Fibroblast of lung (primary cell): ENCODE data around the gene PDE1A. TPM values are rescaled to one million over a fixed set of nuclear protein-coding genes. Genes with fewer than 3 reads are reported as not detected.

Source experiments
- DNase-seq, 2 donors: peaks; one replicate each; pipeline versions ENCODE4 v3.0.0 to v3.0.0-alpha.2; 2010; ENCODE audit warnings: low read depth in 2 of 2
- H2AFZ ChIP-seq: 2 replicates; pipeline ENCODE4 v1.5.1; 2012; ENCODE audit warnings: low read length, control low read depth, inconsistent platforms
- H3K27ac ChIP-seq: 2 replicates; pipeline ENCODE4 v1.5.1; 2011; ENCODE audit warnings: low read length, control low read depth; ENCODE audit not compliant: insufficient read depth
- H3K27me3 ChIP-seq: 2 replicates; pipeline ENCODE4 v1.5.1; 2011; ENCODE audit warnings: mild to moderate bottlenecking, low read length; ENCODE audit not compliant: control insufficient read depth, insufficient read depth
- H3K36me3 ChIP-seq: 2 replicates; pipeline ENCODE4 v1.5.1; 2011; ENCODE audit warnings: low read length; ENCODE audit not compliant: control insufficient read depth, insufficient read depth
- H3K4me1 ChIP-seq: 2 replicates; pipeline ENCODE4 v1.5.1; 2011; ENCODE audit warnings: low read length; ENCODE audit not compliant: control insufficient read depth, insufficient read depth; ENCODE audit errors: extremely low read depth
- H3K4me2 ChIP-seq: 2 replicates; pipeline ENCODE4 v1.5.1; 2011; ENCODE audit warnings: low read length, control low read depth; ENCODE audit not compliant: insufficient read depth; ENCODE audit errors: extremely low read depth
- H3K4me3 ChIP-seq, 4 experiments: fragments of 200-600 bp in 1 of 4; sonication (generic) in 1 of 4; replicated peaks in 1 of 4; 2 replicates each; pipeline ENCODE4 v1.5.1; 2011 to 2016; ENCODE audit warnings: low read length in 4 of 4, low read depth in 3 of 4, mild to moderate bottlenecking in 3 of 4, control low read depth in 2 of 4, inconsistent platforms in 1 of 4, mixed read lengths in 1 of 4; ENCODE audit not compliant: insufficient read depth in 1 of 4; ENCODE audit errors: control extremely low read depth in 1 of 4
- H3K79me2 ChIP-seq: 2 replicates; pipeline ENCODE4 v1.5.1; 2012; ENCODE audit warnings: mild to moderate bottlenecking, low read length, inconsistent platforms; ENCODE audit not compliant: control insufficient read depth, insufficient read depth
- H3K9ac ChIP-seq: 2 replicates; pipeline ENCODE4 v1.5.1; 2011; ENCODE audit warnings: mild to moderate bottlenecking, low read length, control low read depth; ENCODE audit not compliant: insufficient read depth
- H3K9me3 ChIP-seq: 2 replicates; pipeline ENCODE4 v1.5.1; 2012; ENCODE audit warnings: low read depth, low read length; ENCODE audit not compliant: control insufficient read depth, insufficient read depth
- H4K20me1 ChIP-seq: 2 replicates; pipeline ENCODE4 v1.5.1; 2011; ENCODE audit warnings: low read length; ENCODE audit not compliant: control insufficient read depth, insufficient read depth; ENCODE audit errors: extremely low read depth
- EZH2 ChIP-seq: IDR thresholded peaks from 2 replicates; pipeline ENCODE4 v1.5.1; 2012; ENCODE audit warnings: low read length, control low read depth, mild to moderate bottlenecking; ENCODE audit errors: missing control alignments
- polyA plus RNA-seq, 2 donors: library from polyadenylated mRNA; depleted of rRNA in 1 of 2; stranded (reverse) in 1 of 2; unstranded in 1 of 2; fragments of >200 nt; gene quantifications; 2 replicates each; pipeline ENCODE4 v1.2.1, GENCODE V29; 2011 to 2012; ENCODE audit warnings: missing spikeins in 1 of 2
- total RNA-seq: library from RNA; depleted of rRNA; stranded (reverse); fragments of >200 nt; gene quantifications from 2 replicates; pipeline ENCODE4 v1.2.1, GENCODE V29; 2014
- TF ChIP-seq, protein P1 (sequence below), 2 donors: IDR thresholded peaks in 1 of 2; conservative IDR thresholded peaks in 1 of 2; 1 replicate in 1 of 2; 2 replicates in 1 of 2; pipeline ENCODE4 v1.5.1; 2011 to 2012; ENCODE audit warnings: low read length in 2 of 2, control low read depth in 1 of 2, inconsistent platforms in 1 of 2, low read depth in 1 of 2, mild to moderate bottlenecking in 1 of 2

The PDE1A gene
- total and polyA plus RNA-seq, 2 donors (not counting 1 experiment from before 2014, with no cell fraction given) = 4.0 to 7.1 TPM

DNA sequence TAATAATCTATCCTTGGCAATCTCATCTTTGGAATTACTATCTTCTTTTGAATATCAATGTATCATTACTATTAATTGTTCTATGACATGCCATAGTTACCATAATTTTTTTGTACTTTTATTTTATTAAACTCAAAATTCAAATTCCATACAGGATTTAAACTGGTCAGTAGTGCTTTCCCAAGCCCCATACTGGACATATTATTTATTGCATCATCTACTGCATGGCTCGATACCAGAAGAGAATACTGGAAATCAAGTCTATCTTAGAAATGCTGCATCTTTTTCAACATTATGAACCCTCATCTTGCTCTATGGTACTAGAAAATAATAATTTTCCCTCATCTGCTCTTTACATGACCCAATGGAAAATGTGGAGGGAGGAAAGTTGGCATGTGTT, 9.4 kb upstream of the PDE1A start:
- H3K36me3 ChIP-seq = no peaks in the 10 kb centered on the region
- H3K27me3 ChIP-seq = no peaks in the 10 kb centered on the region
- no peak overlapping the region for H3K4me3 ChIP-seq
- no peaks in the 10 kb centered on the region for H3K79me2 ChIP-seq
- no peak overlapping the region for H3K9ac ChIP-seq
- TF ChIP-seq EZH2 = no peak
- TF ChIP-seq, protein P1, sequence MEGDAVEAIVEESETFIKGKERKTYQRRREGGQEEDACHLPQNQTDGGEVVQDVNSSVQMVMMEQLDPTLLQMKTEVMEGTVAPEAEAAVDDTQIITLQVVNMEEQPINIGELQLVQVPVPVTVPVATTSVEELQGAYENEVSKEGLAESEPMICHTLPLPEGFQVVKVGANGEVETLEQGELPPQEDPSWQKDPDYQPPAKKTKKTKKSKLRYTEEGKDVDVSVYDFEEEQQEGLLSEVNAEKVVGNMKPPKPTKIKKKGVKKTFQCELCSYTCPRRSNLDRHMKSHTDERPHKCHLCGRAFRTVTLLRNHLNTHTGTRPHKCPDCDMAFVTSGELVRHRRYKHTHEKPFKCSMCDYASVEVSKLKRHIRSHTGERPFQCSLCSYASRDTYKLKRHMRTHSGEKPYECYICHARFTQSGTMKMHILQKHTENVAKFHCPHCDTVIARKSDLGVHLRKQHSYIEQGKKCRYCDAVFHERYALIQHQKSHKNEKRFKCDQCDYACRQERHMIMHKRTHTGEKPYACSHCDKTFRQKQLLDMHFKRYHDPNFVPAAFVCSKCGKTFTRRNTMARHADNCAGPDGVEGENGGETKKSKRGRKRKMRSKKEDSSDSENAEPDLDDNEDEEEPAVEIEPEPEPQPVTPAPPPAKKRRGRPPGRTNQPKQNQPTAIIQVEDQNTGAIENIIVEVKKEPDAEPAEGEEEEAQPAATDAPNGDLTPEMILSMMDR (conservative IDR thresholded peaks at IDR 0.05 in 1 of 2, IDR thresholded peaks at IDR 0.05 in 1 of 2; ENCODE audit: low read depth in 1 of 2, low read length in 2 of 2) = no peak
- H3K27ac ChIP-seq = no peak overlapping the region
- H3K9me3 ChIP-seq = no peaks in the 10 kb centered on the region
- H3K4me2 ChIP-seq = no peak overlapping the region
- no peak for DNase-seq
- H4K20me1 ChIP-seq = no peaks in the 10 kb centered on the region
- no peak overlapping the region for H2AFZ ChIP-seq
- H3K4me1 ChIP-seq = no peaks in the 10 kb centered on the region

DNA sequence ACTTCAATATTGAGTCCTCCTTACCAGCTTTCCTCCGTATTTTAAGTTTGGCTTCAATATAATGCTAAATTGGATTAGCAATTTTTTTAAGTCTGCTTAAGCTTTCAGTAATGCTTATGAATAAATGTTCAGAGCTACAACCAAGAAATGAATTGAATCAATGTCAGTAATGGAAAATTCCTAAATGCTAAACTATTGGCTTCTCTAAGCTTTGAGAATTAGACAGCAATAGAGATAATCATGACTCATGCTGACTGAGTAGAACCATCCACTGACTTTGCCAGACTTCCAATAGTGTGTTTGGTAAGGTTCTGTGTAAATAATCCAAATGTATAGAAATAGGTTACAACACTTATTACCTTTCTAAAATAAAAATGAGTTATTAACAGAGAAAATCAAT, 8.9 kb upstream of the PDE1A start:
- no peaks in the 10 kb centered on the region for H3K4me1 ChIP-seq
- no peaks in the 10 kb centered on the region for H3K36me3 ChIP-seq
- no peaks in the 10 kb centered on the region for H3K27me3 ChIP-seq
- no peak overlapping the region for H3K9ac ChIP-seq
- no peaks in the 10 kb centered on the region for H3K79me2 ChIP-seq
- H4K20me1 ChIP-seq = no peaks in the 10 kb centered on the region
- peak; percentile 29 to 56 for DNase-seq
- H3K9me3 ChIP-seq = no peaks in the 10 kb centered on the region
- H3K27ac ChIP-seq = no peak overlapping the region
- no peak overlapping the region for H2AFZ ChIP-seq
- no peak overlapping the region for H3K4me3 ChIP-seq
- H3K4me2 ChIP-seq = no peak overlapping the region
- TF ChIP-seq, protein P1 (conservative IDR thresholded peaks at IDR 0.05 in 1 of 2, IDR thresholded peaks at IDR 0.05 in 1 of 2; ENCODE audit: low read depth in 1 of 2, low read length in 2 of 2) = no peak
- TF ChIP-seq EZH2 = no peak

DNA sequence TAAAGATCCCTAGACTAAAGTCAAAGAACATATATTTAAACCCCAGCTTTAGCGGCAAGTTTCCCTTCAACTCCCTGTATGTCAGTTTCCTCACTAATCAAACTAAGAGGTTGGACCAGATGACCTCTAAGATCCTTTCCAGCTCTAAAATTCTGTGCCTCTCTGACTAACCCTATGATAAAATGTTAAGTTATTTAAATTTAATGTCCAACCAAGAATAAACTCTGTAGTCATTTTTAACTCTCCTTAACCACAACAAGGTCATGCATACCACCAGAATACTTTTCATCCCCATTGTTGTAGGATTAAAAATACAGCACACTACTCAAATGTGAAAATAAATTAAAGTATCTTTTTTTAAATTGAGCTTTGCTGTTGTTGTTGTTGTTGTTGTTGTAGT, 5.2 kb upstream of the PDE1A start:
- Histone ChIP-seq H2AFZ (no peak overlapping the region), H3K79me2 (no peaks in the 10 kb centered on the region), H3K4me2 (no peak overlapping the region), H3K4me1 (no peaks in the 10 kb centered on the region), H3K36me3 (no peaks in the 10 kb centered on the region), H3K4me3 (no peak overlapping the region), H3K9me3 (no peaks in the 10 kb centered on the region), H3K27ac (no peak overlapping the region), H4K20me1 (no peaks in the 10 kb centered on the region), H3K27me3 (no peaks in the 10 kb centered on the region), H3K9ac (no peak overlapping the region)
- DNase-seq = peak in 1 of 2 donors; percentile 53
- TF ChIP-seq EZH2 = no peak
- TF ChIP-seq, protein P1 (conservative IDR thresholded peaks at IDR 0.05 in 1 of 2, IDR thresholded peaks at IDR 0.05 in 1 of 2; ENCODE audit: low read depth in 1 of 2, low read length in 2 of 2) = no peak
